ENCODE measurements around the gene RDH5. TPM values are rescaled to one million over a fixed set of nuclear protein-coding genes. Genes with fewer than 3 reads are reported as not detected.

Gene RDH5
- total RNA-seq, 1 experiment from 2014 or later = 6.2 TPM

DNA sequence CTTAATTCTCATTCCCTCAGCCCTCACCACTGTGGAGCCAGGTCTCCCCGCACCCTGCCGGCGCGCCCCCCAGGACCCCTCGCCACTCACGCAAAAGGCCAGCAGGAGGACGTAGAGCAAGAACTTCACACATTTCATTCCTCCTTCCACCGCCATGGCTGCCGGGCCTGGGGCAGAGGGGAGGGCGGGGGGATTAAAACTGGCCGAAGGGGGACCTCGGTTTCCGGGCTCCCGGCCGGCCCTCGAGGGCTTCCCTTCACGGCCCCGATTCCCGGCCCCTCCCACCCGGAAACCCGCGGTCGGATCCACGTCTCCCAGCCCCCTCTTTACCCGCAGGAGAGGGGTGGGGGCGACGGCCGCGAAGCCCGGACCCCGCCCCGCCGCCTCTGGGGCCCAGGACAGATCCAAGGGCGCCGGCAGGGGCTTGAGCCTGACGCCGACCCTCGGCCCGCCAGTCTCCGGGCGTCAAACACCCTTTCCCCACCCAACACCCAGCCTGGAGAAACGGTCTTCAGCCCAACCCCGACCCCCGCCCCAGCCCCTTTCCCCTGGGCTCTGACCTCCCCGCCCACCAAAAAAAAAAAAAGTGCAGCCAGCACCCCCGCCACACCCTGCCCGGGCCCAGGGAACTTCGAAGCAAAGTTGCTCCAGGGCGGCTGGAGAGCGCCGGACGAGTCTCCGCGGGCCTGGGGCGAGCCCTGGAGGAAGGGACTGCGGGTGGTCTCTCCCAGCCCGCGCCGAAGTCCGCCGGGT, 8.2 kb downstream of the RDH5 start:
- CTCF ChIA-PET = interaction anchor here (1.2 to 1.9 kb wide), 6 partner anchors 8 to 461 kb away, joined by 3 to 48 read pairs (median 6); partner anchors contain the start of genes RDH5 and SMARCC2
- H3K79me2 ChIP-seq (ENCODE audit: insufficient read depth, low read length) = peaks cover 22% of the 10 kb centered on the region
- H3K4me2 ChIP-seq (ENCODE audit: low read length) = peak overlapping the region; percentile 95

GRCh38 chr12:55728939-55729818, 9.0 kb downstream of the RDH5 start, which contains the start of gene CD63:
Gene CD63, minus strand, starts transcription at chr12:55729009. Its CDS starts 668 bp downstream, at chr12:55728341.
- no TSS peak for BruUV-seq (replicated peaks)
- ATAC-seq = peak; percentile 83
- CTCF ChIA-PET = interaction anchor here (0.8 to 1.9 kb wide), 8 partner anchors 9 to 460 kb away, joined by 3 to 48 read pairs (median 6); partner anchors contain the start of genes RDH5 and SMARCC2

More for the DNA sequence above, 8.2 kb downstream of the RDH5 start:
- H2AFZ ChIP-seq (ENCODE audit: low read depth, low read length, poor library complexity, severe bottlenecking) = no peak overlapping the region
- no peaks in the 10 kb centered on the region for H3K9me3 ChIP-seq (ENCODE audit: control insufficient read depth in 1 of 2, insufficient read depth in 1 of 2, low read depth in 1 of 2, low read length in 2 of 2)
- no TSS peak for BruUV-seq (replicated peaks)
- ChIA-PET POLR2A (interaction anchor here (0.7 to 2.3 kb wide), 5 partner anchors 10 to 945 kb away, joined by 3 to 24 read pairs (median 4); partner anchors contain the start of genes DNAJC14, ORMDL2 and SARNP), RAD21 (ENCODE audit: low non-redundant PET in 1 of 2, low total read pairs in 2 of 2, uncharacterized antibody in 2 of 2, unreplicated experiment in 2 of 2) (interaction anchor here in 1 of 2 experiments (1.8 kb wide), 1 partner anchor 10 kb away, joined by 7 read pairs; no protein-coding TSS in a partner anchor)
- no peaks in the 10 kb centered on the region for H3K9me2 ChIP-seq (ENCODE audit: insufficient read depth)
- H3K9ac ChIP-seq (ENCODE audit: low read length) = peak overlapping the region; percentile 93
- H3K36me3 ChIP-seq (ENCODE audit: control insufficient read depth in 1 of 2, insufficient read depth in 2 of 2, low read length in 2 of 2) = peaks cover 9 to 35% of the 10 kb centered on the region in 2 experiments; a peak in 3 of 4 replicates
- H3K4me1 ChIP-seq (ENCODE audit: control insufficient read depth in 1 of 2, insufficient read depth in 2 of 2, low read length in 2 of 2) = peaks cover 18 to 52% of the 10 kb centered on the region in 2 experiments
- DNase-seq (ENCODE audit: low read depth, low spot score) = no peak
- peak; percentile 47 for TF ChIP-seq TCF7L2 (IDR thresholded peaks at IDR 0.05; ENCODE audit: borderline replicate concordance, extremely low read depth, insufficient read depth, insufficient read length)
- no peak for TF ChIP-seq MAX (IDR thresholded peaks at IDR 0.05)
- intact Hi-C loops (cut with micrococcal nuclease) = no loop called here
- ATAC-seq = peak; percentile 33
- H3K4me3 ChIP-seq (replicated peaks in 1 of 2; ENCODE audit: low read depth in 1 of 2, low read length in 2 of 2) = peak overlapping the region; percentile 88 to 96
- H3K27me3 ChIP-seq (ENCODE audit: insufficient read depth, low read length) = no peaks in the 10 kb centered on the region
- peak overlapping the region; percentile 94 for H3K27ac ChIP-seq (ENCODE audit: low read depth, low read length)
- H4K20me1 ChIP-seq (ENCODE audit: insufficient read depth) = no peaks in the 10 kb centered on the region

More at GRCh38 chr12:55728939-55729818, 9.0 kb downstream of the RDH5 start, which contains the start of gene CD63:
- Histone ChIP-seq H3K9ac (ENCODE audit: low read length) (peak within 1 kb of the TSS; percentile 93), H3K36me3 (ENCODE audit: control insufficient read depth in 1 of 2, insufficient read depth in 2 of 2, low read length in 2 of 2) (peaks cover 7 to 27% of the 10 kb centered on the region in 2 experiments; a peak in 3 of 4 replicates), H2AFZ (ENCODE audit: low read depth, low read length, poor library complexity, severe bottlenecking) (no peak within 1 kb of the TSS), H3K27ac (ENCODE audit: low read depth, low read length) (peak within 1 kb of the TSS; percentile 94), H3K9me3 (ENCODE audit: control insufficient read depth in 1 of 2, insufficient read depth in 1 of 2, low read depth in 1 of 2, low read length in 2 of 2) (no peaks in the 10 kb centered on the region), H3K4me3 (replicated peaks in 1 of 2; ENCODE audit: low read depth in 1 of 2, low read length in 2 of 2) (peak within 1 kb of the TSS; percentile 88 to 96), H3K27me3 (ENCODE audit: insufficient read depth, low read length) (no peaks in the 10 kb centered on the region), H3K4me2 (ENCODE audit: low read length) (peak within 1 kb of the TSS; percentile 95), H3K79me2 (ENCODE audit: insufficient read depth, low read length) (peaks cover 22% of the 10 kb centered on the region), H3K4me1 (ENCODE audit: control insufficient read depth in 1 of 2, insufficient read depth in 2 of 2, low read length in 2 of 2) (peaks cover 19 to 55% of the 10 kb centered on the region in 2 experiments), H3K9me2 (ENCODE audit: insufficient read depth) (no peaks in the 10 kb centered on the region), H4K20me1 (ENCODE audit: insufficient read depth) (no peaks in the 10 kb centered on the region)
- ChIA-PET RAD21 (ENCODE audit: low non-redundant PET in 1 of 2, low total read pairs in 2 of 2, uncharacterized antibody in 2 of 2, unreplicated experiment in 2 of 2) (interaction anchor here (0.5 to 1.8 kb wide), 3 partner anchors 9 to 52 kb away, joined by 3 to 7 read pairs (median 4); partner anchors contain the start of gene RDH5 (in 1 of the 2)), POLR2A (interaction anchor here (0.7 to 2.3 kb wide), 9 partner anchors 9 to 945 kb away, joined by 3 to 24 read pairs (median 4); partner anchors contain the start of genes BLOC1S1, DNAJC14, ORMDL2 and RDH5)
- TF ChIP-seq ZNF274 (IDR thresholded peaks at IDR 0.05; ENCODE audit: low read depth, low read length) = no peak
- TF ChIP-seq, protein P1, sequence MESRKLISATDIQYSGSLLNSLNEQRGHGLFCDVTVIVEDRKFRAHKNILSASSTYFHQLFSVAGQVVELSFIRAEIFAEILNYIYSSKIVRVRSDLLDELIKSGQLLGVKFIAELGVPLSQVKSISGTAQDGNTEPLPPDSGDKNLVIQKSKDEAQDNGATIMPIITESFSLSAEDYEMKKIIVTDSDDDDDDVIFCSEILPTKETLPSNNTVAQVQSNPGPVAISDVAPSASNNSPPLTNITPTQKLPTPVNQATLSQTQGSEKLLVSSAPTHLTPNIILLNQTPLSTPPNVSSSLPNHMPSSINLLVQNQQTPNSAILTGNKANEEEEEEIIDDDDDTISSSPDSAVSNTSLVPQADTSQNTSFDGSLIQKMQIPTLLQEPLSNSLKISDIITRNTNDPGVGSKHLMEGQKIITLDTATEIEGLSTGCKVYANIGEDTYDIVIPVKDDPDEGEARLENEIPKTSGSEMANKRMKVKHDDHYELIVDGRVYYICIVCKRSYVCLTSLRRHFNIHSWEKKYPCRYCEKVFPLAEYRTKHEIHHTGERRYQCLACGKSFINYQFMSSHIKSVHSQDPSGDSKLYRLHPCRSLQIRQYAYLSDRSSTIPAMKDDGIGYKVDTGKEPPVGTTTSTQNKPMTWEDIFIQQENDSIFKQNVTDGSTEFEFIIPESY (IDR thresholded peaks at IDR 0.05; ENCODE audit: extremely low read depth, insufficient replicate concordance, low read length) = peak; percentile 41
- peak; percentile 33 for TF ChIP-seq YY1 (IDR thresholded peaks at IDR 0.05; ENCODE audit: extremely low read depth, insufficient replicate concordance, low read depth, low read length)
- TF ChIP-seq ZFX (IDR thresholded peaks at IDR 0.05) = peak; percentile 53; the same call in 1 of the 2 replicates
- TF ChIP-seq POLR2AphosphoS5 (IDR thresholded peaks at IDR 0.05; ENCODE audit: low read depth, low read length) = peak; percentile 63; the same call in 1 of the 2 replicates
- intact Hi-C loops (cut with micrococcal nuclease) = no loop called here
- peak; percentile 68 for DNase-seq (ENCODE audit: low read depth, low spot score)
